T-helper 1 cell (primary cell): ENCODE measurements around the gene COL23A1.

Experiments
- DNase-seq, 5 donors: peaks; one replicate each; pipeline ENCODE4 v3.0.0-alpha.2; 2012 to 2020

COL23A1 gene

DNA sequence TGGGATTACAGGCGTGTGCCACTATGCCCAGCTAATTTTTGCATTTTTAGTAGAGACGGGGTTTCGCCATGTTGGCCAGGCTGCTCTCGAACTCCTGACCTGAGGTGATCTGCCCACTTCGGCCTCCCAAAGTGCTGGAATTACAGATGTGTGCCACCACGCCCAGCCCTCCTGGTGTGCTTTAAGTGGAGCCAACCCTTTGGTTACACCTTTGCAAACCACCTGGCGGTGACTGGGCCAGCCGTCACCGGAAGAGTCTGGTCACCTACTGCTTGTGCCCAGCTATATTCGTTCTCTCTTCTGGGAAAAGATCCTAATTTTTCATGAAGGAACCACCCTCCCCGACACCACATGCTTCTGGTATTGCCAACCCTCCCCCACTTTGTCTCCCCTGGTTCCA, 35.9 kb downstream of the COL23A1 start:
- no peak for DNase-seq

DNA sequence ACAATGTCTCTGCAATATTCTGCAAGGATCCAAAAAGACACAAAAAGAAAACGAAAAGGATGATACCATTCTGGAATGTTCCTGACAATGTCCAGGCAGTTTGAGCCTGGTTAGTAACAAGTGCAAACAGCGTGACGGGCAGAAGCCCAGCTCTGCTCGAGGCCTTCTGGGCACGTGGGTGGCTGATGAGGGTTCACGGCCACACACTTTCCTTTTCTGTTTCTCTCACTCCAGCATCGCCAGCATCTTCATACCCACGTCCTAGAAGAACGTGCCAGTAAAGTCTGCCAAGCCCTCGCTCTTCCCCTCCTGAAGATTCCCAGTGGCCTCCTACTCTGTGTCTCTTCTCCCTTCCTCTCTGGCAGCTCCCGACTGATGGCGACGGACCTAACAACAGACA, 36.7 kb downstream of the COL23A1 start:
- no peak for DNase-seq

DNA sequence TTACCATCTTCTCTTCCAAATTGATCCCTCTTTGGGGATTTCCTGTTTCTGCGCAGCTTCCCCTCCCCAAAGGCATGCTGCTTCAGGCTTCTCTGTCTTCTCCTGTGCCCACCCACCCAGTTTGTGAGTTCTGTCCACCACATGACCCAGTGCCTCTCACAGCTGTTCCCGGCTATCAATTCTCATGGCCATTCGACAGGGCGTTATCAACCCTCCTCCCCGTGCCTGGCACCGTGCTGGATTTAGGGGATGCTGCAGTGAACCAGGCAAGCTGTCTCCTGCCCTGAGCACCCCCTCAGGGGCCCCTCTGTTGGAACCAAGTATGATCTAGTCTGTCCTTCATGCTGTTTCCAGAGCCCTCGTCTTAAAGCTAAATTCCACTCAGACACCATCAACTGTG, 38.7 kb downstream of the COL23A1 start:
- DNase-seq: no peak

DNA sequence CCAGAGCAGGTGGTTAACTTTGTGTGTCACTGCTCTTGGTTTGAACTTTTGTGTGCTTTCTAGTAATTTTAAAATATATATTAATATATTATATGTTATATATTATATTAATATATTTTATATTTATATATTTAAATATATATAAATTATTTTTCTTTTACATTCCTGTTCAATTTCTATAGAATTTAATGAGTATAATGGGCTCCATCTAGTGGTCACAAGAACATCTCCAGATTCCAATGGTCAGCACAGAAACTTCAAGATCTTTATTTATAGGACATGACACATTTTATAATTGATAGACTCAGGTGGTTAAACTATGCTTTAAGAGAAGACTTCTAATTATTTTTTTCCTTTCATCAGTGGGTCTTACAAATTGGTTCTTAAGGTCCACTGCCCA, 39.1 kb downstream of the COL23A1 start:
- no peak for DNase-seq

DNA sequence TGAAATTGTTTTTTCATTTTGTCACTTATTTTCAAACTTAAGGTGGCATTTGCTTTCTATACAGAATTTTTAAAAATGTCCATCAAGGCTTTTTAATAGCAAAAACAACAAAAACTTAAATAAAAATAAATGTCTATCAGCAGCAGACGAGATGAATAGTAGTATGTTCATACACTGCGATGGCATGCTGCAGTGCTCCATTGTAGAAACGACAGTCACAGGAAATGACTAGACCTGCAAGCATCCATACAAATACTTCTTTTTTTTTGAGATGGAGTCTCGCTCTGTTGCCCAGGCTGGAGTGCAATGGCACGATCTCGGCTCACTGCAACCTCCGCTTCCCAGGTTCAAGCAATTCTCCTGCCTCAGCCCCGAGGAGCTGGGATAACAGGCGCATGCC, 41.4 kb downstream of the COL23A1 start:
- no peak for DNase-seq

DNA sequence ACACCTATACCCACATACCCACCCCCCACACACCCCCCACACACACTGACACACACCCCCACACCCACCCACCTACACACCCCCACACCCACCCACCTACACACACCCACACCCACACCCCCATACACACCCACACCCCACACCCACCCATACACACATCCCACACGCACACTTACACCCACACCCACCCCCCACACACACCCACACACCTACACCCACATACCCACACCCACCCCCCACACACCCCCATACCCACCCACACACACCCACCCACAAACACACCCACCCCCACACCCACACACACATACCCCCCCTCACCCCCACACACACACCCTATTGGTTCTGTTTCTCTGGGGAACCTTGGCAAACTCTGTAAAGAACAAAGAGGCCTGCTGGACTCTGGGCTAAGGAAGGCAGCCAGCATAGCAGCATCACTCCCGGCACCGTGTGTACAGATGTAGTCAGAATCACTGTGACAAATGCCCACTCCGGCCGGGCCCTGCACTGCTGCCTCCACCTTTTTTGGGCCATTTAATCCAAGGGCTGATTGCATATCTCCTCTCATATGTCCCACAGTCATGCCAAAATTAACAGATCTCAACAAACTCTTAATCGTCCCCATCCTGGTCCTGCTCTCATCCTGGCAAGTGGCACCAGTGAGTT, 42.3 kb downstream of the COL23A1 start:
- no peak for DNase-seq

DNA sequence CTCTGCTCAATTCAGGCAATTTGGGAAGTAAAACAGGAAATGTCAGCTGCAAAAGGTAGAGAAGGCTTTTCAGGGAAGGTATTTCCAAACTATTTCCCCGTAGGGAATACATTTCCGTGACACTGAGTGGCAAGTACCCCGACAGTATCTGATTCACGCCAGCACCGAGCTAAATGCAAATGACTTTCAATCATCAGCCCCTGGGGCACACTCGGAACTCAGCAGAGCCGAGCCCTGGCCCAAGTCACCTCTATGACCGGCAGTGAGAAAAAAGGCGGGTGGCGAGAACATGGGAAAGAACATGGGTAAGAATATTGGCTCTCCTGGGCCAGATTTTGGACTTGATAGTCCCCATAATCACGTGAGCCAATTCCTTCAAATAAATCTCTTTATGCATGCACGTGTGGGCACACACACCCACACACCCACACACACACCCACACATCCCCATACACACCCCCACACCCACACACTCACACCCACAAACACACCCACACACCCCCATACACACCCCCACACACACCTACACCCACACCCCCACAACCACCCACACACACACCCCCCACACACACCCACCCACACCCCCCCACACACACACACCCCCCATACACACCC, 43.0 kb downstream of the COL23A1 start:
- no peak for DNase-seq

DNA sequence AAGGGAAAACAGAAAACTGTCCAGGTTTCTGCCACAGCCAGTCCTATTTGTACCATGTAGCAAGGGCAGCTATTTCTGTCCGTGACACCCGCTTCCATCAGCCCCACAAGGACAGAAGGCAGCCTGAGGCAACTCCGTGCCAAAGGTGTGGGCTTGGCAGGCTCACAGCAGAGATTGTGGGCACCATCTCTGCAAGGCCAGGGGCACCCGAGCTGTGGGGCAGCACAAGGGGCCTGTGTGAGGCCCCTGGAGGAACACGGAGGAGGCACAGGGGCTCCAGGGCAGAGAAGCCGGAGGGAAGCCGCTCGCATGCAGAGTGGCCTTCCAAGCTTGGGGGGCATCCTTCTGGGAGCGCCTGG, 43.5 kb downstream of the COL23A1 start:
- no peak for DNase-seq

DNA sequence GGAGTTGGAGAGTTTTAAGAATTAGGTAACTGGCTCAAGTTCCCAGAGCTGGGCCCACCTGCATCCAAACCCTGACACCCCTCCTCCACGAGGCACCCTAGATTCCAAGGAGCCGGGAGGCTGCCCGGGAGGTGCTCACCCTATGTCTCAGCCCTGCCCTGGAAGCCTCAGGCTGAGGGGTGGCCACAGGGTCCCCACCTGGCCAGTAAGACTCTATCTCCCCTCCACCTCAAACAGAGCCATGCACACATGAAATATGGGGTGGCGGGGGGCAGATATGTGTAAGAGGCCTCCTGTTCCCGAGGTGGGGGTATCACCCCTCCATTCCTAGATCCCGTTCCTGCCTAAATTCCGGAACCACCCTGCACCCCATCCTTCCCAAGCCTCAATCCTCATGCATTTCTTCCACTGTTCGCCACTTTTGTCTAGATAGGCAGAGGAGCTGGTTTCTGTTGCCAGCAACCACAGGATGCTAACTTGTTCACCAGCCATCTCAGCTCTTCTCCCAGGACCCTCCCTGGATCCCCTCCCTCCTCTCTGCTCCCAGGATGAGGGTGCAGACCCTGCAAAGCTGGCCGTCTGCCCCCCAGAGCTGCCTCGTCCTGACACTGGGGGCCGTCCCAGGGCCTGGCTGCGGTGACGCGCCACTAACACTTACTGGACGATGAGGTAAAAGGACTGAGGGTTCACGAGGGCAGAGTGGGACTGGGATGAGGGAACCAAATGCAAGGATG, 44.1 kb downstream of the COL23A1 start:
- DNase-seq: no peak

DNA sequence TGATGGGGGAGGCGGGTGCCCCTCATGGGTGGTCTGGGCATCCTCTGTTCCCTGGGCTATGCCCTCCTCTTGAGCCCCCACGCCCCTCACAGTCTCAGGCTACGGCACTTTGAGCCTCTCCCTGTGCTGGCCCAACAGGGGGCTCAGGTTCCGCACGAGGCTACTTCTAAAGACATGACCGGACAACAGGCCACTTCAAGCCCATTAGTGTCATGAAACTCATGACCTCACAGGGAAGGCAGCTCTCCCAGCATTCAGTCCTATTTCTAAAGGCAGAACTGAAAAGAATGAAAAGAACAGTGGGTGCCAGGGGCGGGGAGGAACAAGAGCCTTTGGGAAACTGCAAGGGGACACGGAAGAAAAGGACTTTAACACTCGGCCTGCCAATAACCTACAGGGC, 45.0 kb downstream of the COL23A1 start:
- no peak for DNase-seq

DNA sequence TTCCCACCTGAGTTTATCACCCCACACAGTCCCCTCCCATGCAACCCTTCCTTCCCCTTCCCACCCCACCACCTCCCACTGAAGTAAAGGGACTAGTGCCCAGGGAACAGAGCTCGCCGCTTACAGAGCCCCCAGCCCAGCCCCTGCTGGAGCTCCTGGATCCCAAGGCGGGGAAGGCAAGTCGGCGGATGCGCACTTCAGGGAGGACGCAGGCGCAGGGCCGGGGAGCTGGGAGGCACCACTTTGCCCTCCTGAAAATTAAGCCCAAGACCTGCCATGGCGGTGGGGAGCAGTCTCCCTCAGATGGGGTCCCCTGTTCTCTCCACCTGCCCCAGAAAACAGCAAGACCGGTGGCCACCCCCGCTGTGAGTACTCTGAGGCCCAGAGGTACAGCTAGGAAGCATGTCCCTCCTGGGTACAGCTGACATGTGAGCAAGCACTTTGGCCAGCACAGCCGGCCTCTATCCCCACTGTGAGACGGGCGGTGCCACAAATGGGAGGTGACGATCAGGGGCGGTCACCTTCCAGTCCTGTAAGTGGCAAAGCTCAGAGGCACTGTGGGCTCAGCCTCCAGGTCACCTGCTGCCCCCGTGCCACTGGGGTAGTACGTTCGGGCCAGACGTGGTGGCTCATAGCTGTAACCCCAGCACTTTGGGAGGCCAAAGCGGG, 45.9 kb downstream of the COL23A1 start:
- no peak for DNase-seq

DNA sequence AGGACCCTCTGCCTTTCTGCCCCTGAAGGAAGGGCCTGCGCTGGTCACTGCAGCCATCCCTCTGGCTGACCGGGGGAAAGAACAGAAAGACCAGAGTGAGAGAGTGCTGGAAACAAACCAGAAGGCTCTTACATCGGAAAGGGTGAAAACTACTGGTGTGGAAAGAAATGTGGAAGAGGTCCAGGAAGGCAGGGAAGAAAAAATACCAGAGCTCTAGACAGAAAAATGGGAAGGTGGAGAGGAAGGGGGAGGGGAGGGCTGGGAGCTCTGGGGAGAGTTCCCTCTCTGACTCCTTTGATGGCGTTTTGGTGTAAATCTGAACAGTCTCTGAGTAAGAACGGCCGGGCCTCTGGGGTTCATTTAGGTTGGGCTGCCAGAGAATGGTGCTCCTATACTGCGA, 47.7 kb downstream of the COL23A1 start:
- DNase-seq: no peak

DNA sequence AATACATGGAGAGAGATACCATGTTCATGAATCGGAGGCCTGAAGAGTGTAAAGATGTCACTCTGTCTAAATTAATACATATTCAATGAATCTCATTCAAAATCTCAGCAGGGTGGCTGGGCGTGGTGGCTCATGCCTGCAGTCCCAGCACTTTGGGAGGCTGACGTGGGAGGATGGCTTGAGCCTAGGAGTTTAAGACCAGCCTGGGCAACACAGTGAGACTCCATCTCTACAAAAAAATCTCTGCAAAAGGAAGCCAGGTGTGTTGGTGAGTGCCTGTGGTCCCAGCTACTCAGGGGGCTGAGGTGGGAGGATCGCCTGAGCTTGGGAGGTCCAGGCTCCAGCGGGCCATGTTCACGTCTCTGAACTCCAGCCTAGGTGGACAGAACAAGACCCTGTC, 49.7 kb downstream of the COL23A1 start:
- DNase-seq: no peak

DNA sequence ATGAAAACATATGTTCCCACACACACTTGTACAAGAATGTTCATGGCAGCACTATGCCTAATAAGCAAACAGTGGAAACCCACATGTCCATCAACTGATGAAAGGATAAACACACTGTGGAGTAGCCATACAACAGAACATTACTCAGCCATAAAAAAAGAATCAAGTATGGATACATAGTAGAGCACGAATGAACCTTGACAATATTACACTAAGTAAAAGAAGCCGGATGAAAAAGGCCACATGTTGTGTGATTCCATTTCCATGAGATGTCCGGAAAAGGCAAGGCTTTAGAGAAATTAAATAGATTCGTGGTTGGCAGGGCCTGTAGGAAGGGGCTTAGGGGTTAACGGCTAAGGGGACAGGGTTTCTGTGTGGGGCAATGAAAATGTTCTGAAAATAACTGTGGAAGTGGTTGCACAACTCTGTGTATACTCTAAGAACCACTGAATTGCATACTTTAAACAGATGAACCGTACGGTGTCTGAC, 51.4 kb downstream of the COL23A1 start:
- DNase-seq: no peak

DNA sequence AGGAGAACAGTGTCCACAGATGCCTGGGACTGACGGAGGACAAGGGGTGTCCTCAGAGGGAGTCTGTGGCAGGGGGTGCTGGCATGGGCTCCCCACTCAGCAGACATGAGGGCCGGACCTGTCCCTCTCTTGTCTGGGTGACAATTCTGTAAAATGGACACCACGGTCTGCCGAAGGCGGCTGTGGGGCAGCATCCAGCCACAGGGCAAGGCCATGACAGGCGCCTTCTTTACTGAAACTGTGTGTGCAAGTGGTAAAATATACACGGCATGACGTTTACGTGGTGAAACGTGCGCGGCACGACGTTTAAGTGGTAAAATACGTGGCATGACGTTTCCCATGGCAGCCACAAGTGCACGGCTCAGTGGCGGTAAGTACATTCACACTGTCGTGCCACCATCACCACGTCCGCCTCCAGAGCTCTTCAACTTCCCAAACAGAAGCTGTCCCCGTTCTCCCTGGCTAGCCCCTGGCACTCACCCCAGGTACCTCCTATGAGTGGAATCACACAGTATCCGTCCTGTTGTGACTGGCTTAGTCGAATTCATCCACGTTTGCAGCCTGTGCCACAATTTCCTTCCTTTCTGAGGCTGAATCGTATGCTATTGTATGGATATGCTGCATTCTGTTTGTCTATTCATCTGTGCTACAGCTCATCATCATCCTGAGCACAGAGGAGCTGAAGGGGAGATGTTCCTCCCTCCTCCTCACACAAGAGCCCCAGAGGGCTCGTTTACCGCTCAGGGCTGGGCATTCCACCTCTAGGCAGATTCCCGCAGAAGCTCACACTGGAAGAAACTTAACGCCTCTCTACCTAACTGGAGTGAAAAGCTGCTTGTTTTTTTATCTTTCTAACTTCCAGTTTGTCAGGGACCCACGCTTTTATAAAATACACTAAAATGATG, 52.5 kb downstream of the COL23A1 start:
- no peak for DNase-seq

DNA sequence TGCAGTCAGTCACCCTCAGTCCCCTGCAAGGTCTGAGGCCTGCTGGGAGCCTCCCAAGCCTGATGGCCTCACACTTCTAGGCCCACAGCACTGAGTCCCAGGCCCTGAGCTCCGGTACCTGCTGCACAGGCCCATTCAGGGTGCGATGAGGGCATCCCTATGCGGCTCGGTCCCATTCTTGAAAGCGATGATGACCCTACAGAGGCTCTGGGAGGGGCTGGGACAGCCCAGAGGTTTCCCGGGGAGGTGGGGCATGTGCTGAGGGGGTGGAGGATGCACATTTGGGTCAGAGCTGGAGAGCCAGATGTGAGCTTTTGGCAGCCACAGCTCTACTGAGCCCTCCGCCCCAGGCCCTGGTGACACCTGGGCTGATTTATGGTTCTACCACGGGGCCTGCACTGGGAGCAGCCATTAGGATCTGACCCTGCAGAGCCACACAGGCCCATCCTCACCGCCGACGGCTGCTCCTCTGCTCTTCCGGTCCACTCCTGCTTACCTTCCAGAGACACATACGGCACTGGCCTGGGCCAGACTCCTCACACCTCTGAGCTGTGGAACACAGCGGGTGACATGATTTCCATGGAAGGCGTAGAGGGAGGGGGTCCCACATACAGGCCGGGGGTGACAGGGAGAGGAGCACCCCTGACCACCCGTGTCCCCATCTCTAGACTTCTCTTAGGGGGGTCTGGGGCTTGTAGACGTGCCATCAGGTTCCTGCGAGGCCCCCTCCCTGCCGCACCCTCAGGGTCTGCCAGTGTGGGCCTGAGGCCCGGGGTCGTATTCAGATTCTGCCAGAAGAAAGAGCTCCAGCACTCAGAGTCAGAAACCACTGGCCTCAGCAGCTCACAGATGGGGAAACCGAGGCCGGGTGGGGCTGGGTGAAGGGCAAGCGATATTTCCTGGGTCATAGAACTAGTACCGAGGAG, 53.4 kb downstream of the COL23A1 start:
- no peak for DNase-seq

DNA sequence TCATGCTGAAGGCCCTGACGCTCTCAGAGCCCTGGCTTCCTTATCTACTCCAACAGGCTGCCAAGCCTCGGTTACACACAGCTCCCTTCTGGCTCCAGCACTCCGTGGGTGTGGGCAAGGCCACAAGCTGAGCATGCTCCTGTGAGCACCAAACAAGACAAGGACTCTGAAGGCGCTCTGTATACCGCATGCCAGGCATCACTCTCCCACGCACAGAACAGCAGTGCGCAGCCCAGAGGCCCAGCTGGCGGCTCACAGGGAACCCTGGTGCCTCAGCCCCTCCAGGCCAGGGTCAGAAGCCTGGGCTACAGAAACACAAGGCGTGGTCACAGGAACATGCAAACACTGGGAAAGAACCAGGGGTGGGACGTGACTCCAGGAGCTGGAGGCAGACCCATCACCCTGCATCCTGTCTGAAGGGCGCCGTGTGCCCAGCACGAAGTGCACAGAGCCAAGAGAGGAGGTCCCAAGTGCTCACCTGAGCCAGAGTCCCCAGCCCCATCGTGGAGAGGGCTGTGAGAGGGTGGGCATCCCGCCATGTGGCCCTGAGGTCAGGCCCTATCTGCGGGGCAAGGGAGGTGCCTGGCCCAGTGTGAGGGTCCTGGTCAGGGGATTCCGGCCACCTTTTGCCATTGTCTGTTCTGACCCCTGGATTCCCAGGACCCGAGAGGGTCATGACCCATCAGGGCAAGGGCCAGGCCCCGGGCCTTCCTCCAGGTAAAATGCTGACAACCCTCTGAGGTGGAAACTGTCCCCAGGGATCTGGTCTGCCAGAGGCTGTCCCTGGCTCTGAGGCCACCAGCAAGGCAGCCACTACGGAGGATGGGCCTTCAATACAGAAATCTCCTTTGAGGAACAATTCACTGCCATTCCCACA, 54.7 kb downstream of the COL23A1 start:
- no peak for DNase-seq

DNA sequence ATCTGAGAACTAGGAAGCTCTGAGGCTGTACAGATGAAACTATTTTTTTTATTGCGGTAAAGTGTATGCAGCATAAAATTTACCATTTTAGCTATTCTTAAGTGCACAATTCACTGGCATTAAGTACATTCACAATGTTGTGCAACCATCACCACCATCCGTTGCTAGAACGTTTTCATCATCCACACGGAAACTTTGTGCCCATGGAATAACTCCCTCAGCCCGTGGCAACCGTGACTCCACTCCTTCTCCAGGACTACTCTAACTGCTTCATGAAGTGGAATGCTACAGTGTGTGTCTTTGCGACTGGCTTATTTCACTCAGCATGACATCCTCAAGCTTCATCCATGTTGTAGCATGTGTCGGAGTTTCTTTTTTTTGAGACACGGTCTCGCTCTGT, 57.1 kb downstream of the COL23A1 start:
- DNase-seq: no peak

DNA sequence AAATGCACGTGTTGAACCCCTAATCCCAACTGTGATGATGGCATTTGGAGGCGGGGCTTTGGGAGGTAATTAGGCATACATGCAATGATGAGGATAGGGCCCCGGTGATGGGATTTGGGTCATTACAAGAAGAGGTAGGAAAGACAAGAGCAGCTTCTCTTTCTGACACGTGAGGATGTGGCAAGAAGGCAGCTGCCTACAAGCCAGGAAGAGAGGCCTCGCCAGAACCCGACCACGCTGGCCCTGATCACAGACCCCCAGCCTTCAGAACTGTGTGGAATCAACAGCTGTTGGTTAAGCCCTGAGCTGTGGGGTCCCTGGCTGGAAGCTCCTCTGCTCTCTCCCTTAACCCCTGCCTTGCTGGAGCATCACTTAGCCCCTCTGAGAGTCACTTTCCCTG, 57.5 kb downstream of the COL23A1 start:
- no peak for DNase-seq

DNA sequence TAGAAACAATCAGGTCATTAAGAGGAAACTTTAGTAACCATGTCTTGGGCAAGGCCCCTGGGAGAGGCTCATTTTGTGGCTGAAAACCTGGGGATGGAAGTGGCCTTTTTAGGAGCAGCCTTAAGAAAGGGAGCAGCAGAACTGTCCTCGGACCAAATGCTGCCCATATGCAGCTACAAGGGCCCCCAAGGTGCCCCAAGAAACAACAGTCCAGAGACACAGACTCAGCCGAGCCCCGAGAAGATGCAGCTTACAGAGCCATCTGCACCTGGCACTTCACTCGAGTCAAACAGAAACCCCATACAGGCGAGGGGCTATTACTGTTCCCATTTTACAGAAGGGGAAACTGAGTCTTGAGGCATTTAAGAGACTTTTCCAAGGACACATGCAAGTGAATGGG, 58.0 kb downstream of the COL23A1 start:
- no peak for DNase-seq
